ENCODE results near the gene TACC2. TPM values are rescaled to one million over a fixed set of nuclear protein-coding genes. Genes with fewer than 3 reads are reported as not detected.

TACC2 gene
- total RNA-seq, 1 donor from 2014 or later, result 22.0 TPM

DNA sequence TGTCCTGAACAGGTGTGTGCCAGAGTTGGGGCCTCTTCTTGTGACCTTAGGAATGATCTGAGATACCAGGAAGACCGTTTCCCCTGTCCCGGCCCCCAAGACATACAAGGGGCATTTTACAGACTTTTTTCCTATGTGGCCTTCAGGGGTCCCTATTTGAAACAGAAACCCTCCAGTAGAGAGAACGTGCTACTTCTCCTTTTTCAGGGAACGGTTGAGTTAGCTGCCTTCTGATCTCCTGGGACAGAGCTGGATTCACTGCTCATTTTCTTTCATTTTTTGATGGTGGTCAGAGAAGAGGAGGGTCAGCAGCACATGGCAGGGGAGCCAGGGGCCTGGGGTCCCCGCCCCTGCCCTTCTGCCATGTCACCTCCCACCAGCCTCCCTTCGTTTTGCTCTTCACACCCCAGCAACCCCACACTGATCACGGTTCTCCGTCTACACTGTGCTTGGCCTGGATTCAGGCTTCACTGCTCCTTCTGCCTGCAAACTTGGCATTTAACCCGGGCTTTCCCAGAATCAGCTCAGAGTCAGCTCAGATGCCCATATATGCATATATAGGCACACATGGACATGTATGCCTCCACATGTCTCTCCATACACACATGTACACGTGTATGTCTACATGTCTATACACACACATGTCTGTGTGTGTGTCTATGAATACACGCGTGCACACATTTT is 144.1 kb downstream of the TACC2 start:
- H3K9me3 ChIP-seq (ENCODE audit: insufficient read depth, low read depth, low read length), result no peaks in the 10 kb centered on the region
- no peak overlapping the region for H3K9ac ChIP-seq (ENCODE audit: low read length)
- no peaks in the 10 kb centered on the region for H3K9me3 Mint-ChIP-seq (ENCODE audit: unreplicated experiment)
- H4K20me1 ChIP-seq (ENCODE audit: insufficient read depth, low read length), result peaks cover 42% of the 10 kb centered on the region
- no peaks in the 10 kb centered on the region for H3K27me3 Mint-ChIP-seq (ENCODE audit: low read depth, unreplicated experiment)
- TF ChIP-seq, protein P1, sequence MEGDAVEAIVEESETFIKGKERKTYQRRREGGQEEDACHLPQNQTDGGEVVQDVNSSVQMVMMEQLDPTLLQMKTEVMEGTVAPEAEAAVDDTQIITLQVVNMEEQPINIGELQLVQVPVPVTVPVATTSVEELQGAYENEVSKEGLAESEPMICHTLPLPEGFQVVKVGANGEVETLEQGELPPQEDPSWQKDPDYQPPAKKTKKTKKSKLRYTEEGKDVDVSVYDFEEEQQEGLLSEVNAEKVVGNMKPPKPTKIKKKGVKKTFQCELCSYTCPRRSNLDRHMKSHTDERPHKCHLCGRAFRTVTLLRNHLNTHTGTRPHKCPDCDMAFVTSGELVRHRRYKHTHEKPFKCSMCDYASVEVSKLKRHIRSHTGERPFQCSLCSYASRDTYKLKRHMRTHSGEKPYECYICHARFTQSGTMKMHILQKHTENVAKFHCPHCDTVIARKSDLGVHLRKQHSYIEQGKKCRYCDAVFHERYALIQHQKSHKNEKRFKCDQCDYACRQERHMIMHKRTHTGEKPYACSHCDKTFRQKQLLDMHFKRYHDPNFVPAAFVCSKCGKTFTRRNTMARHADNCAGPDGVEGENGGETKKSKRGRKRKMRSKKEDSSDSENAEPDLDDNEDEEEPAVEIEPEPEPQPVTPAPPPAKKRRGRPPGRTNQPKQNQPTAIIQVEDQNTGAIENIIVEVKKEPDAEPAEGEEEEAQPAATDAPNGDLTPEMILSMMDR (IDR thresholded peaks at IDR 0.05; ENCODE audit: insufficient read depth, low read depth, low read length), result no peak
- TF ChIP-seq EZH2 (IDR thresholded peaks at IDR 0.05; ENCODE audit: insufficient read depth, low read length), result no peak
- FAIRE-seq (no peak), DNase-seq (ENCODE audit: low read depth) (no peak)
- no peak overlapping the region for H3K27ac ChIP-seq (ENCODE audit: low read depth, low read length)
- H2AFZ ChIP-seq (ENCODE audit: low read depth, low read length), result no peak overlapping the region
- no peak overlapping the region for H3K4me3 Mint-ChIP-seq (ENCODE audit: unreplicated experiment)
- no peaks in the 10 kb centered on the region for H3K27me3 ChIP-seq (ENCODE audit: insufficient read depth, low read length)
- peaks cover 7% of the 10 kb centered on the region for H3K36me3 Mint-ChIP-seq (ENCODE audit: low read depth, unreplicated experiment)
- H3K36me3 ChIP-seq (ENCODE audit: insufficient read depth, low read length), result no peaks in the 10 kb centered on the region
- H3K79me2 ChIP-seq (ENCODE audit: insufficient read depth, low read length), result peaks cover 45% of the 10 kb centered on the region
- H3K4me2 ChIP-seq (ENCODE audit: low read length), result no peak overlapping the region
- no peak overlapping the region for H3K4me3 ChIP-seq (ENCODE audit: insufficient read depth, low read depth, low read length)
- H3K27ac Mint-ChIP-seq (ENCODE audit: unreplicated experiment), result no peak overlapping the region
- peaks cover 5% of the 10 kb centered on the region for H3K4me1 ChIP-seq (ENCODE audit: insufficient read depth, low read length)
- H3K4me1 Mint-ChIP-seq (ENCODE audit: low read depth, unreplicated experiment), result peaks cover 14% of the 10 kb centered on the region

DNA sequence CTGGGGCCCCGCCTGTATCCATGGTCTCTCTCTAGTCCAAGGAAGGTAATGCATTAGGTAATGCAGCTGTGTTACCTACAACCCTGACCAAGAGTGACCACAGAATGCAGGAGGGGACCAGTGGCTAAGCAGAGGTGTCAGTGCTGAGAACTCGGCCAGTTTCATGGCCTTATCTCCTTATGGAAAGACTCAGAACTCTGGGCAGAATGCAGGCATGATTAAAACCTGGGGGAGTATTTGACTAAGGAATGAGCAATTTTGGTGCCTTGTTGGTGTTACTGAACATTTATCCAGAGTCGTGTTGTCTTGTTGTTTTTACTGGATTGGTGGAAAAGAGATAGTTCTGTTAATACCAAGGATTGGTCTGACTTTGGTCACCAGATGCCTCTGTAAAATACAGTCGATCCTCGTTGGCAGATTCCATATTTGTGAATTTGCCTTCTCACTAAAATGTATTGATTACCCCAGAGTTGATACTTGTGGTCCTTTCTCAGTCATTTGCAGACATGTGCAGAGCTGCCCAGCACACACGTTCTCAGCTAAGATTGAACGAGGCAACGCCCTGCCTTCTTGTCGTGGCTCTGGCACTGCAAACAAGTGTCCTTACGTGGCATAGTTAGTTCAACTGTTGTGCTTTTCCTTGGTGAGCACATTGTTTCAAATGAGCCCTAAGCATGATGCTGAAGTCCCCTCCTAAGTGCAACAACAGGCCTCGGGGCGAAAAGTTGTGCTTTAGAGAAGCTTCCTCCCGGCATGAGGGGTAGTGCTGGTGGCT is 146.5 kb downstream of the TACC2 start:
- Mint-ChIP-seq H3K9me3 (ENCODE audit: unreplicated experiment) (no peaks in the 10 kb centered on the region), H3K27ac (ENCODE audit: unreplicated experiment) (no peak overlapping the region), H3K4me1 (ENCODE audit: low read depth, unreplicated experiment) (peaks cover 6% of the 10 kb centered on the region), H3K4me3 (ENCODE audit: unreplicated experiment) (no peak overlapping the region), H3K27me3 (ENCODE audit: low read depth, unreplicated experiment) (no peaks in the 10 kb centered on the region), H3K36me3 (ENCODE audit: low read depth, unreplicated experiment) (peaks cover 7% of the 10 kb centered on the region)
- FAIRE-seq (no peak), DNase-seq (ENCODE audit: low read depth) (no peak)
- H3K27ac ChIP-seq (ENCODE audit: low read depth, low read length), result no peak overlapping the region
- H3K4me1 ChIP-seq (ENCODE audit: insufficient read depth, low read length), result peaks cover 10% of the 10 kb centered on the region
- no peak overlapping the region for H3K4me2 ChIP-seq (ENCODE audit: low read length)
- no peaks in the 10 kb centered on the region for H3K36me3 ChIP-seq (ENCODE audit: insufficient read depth, low read length)
- peaks cover 29% of the 10 kb centered on the region for H4K20me1 ChIP-seq (ENCODE audit: insufficient read depth, low read length)
- TF ChIP-seq, protein P1 (IDR thresholded peaks at IDR 0.05; ENCODE audit: insufficient read depth, low read depth, low read length), result no peak
- no peak for TF ChIP-seq EZH2 (IDR thresholded peaks at IDR 0.05; ENCODE audit: insufficient read depth, low read length)
- peaks cover 36% of the 10 kb centered on the region for H3K79me2 ChIP-seq (ENCODE audit: insufficient read depth, low read length)
- H3K9ac ChIP-seq (ENCODE audit: low read length), result no peak overlapping the region
- H3K9me3 ChIP-seq (ENCODE audit: insufficient read depth, low read depth, low read length), result no peaks in the 10 kb centered on the region
- H3K4me3 ChIP-seq (ENCODE audit: insufficient read depth, low read depth, low read length), result no peak overlapping the region
- no peak overlapping the region for H2AFZ ChIP-seq (ENCODE audit: low read depth, low read length)
- no peaks in the 10 kb centered on the region for H3K27me3 ChIP-seq (ENCODE audit: insufficient read depth, low read length)

Data from astrocyte (in vitro differentiated cells and primary cell).